HG02840 (cell line): ENCODE results near the gene RGS9.
"Not testable (repeated sequence)": the region's sequence is repeated elsewhere in the genome, so short reads cannot be mapped to it uniquely, and the experiment has no call there.

Experiments
- ATAC-seq: cut with Tn5 transposase; IDR thresholded peaks from one replicate; pipeline ENCODE4 v1.9.1; 2021; ENCODE audit warnings: mild to moderate bottlenecking, moderate library complexity, moderate number of reproducible peaks; ENCODE audit not compliant: unreplicated experiment, low FRiP score

RGS9 gene

DNA sequence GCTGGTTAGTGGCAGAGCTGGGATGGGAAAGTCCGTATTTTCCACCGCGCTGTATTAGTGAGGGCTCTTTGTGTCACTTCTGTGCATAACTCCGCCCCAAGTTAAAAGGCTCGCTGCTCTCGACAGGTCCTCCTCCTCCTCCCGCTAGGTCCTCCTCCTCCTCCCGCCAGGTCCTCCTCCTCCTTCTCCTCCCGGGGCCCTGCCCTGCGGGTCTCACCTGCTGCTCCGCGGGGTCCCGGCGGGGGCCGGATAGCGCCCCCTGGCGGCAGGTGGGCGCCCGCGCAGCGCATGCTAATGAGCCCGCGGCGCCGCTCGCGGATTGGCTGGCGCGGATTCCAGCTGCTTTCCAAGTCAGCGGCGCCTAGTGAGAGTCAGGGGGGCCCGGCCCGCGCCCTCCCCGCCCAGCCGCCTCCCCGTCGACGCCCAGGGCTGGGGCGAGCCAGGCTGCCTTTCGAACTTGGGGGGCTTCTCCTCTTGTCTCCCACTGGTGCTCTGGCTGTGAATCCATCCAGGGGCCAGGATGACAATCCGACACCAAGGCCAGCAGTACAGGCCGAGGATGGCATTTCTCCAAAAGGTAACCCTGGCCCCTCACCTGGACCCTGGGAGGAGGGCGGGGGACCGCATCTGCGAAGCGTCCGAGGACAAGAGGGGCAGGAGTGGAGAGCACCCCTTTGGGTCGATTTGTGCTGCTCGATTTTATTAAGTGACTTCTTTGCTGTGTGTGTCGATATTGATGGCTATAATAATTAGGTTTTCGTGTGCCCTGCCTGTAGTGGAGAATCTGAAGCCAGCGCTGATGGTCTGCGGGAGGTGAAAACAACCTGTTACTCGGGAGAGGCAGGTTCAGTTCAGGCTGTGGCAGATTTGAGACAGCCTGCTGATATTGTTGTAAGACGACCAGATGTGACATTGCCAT, at the start of gene RGS9:
RGS9 (plus strand) TSS at position 350 of the 919 bp plus-strand sequence; CDS start at position 521, 171 bp downstream.
- ATAC-seq, result peak; percentile 90

- no peak for ATAC-seq
Observed at GRCh38 chr17:65088621-65089360, 48.4 kb upstream of the RGS9 start.

DNA sequence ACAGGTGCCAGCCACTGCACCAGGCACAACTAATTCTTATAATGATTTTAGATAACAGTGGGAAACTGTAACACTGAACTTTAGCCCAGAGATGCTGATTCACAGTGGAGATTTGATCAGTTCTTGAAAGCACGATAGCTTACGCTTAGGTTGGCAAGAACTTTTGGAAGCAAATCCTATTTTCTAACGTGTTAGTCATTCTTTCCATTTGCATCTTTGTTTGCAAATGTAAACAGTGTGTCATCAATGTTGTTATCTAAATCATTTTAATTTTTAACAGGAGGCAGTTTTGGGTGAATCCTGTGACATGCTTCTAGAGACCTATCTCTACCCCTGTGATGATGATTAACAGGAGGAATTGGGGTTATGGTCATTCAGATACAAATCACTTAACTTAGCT, 44.9 kb upstream of the RGS9 start:
- ATAC-seq, result no peak

GRCh38 chr17:65092721-65093356, 44.3 kb upstream of the RGS9 start:
- not testable (repeated sequence) for ATAC-seq

DNA sequence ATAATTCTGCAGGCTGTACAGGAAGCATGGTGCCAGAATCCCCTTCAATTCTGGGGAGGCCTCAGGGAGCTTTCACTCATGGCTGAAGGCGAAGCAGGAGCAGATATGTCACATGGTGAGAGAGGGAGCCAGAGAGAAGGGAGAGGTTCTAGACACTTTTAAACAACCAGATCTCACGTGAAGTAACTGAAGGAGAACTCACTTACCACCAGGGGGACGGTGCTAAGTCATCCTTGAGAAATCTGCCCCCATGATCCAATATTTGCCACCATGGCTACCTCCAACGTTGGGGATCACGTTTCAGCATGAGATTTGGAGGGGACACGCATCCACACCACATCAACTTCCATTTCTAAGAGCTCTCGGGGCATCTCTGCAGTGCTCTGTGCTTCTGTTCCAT, 43.2 kb upstream of the RGS9 start:
- no peak for ATAC-seq

- no peak for ATAC-seq
Observed at GRCh38 chr17:65095465-65095864, 41.7 kb upstream of the RGS9 start.

DNA sequence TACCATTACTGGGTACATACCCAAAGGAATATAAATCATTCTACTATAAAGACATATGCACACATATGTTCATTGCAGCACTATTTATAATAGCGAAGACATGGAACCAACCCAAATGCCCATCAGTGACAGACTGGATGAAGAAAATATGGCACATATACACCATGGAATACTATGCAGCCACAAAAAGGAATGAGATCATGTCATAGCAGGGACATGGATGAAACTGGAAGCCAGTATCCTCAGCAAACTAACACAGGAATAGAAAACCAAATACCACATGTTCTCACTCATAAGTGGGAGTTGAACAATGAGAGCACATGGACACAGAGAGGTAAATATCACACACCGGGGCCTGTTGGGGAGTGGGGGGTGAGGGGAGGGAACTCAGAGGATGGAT, 40.8 kb upstream of the RGS9 start:
- not testable (repeated sequence) for ATAC-seq

GRCh38 chr17:65097110-65097509, 40.1 kb upstream of the RGS9 start:
- no peak for ATAC-seq

DNA sequence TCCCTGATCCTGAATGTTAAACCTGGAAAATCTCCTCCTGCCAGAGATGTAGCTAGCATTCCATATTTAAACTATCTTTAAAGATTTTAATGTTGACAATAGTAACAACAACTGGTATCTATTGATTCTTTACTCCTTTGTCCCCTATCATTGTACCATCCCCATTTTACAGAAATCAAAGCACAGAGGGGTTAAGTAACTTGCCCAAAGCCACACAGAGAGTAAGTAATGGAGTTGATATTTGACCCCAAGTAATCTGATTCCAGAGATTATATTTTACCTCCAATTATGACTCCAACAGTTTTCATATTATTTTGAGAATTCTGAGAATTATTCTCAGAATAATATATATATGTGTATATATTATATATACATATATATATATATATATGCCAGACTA, 37.7 kb upstream of the RGS9 start:
- ATAC-seq, result no peak

DNA sequence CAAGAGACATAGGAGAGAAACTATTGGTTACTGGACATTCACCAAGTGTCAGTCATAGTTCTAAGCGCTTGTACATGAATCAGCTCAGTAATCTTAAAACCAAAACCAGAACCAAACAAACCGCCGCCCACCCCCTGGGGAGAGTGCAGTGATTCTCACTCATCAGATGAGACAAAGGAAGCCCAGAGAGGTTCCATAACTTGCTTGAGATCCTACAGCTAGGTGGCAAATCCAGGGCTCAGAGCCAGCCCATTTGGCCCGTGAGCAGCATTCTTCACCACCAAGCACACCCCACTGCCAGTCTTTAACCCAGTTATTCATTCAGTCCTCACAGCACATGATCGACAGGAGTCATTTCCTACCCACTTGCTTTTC, 37.2 kb upstream of the RGS9 start:
- peak; percentile 70 for ATAC-seq

- peak; percentile 52 for ATAC-seq
Observed at GRCh38 chr17:65100316-65101140, 36.6 kb upstream of the RGS9 start.

GRCh38 chr17:65101371-65101770, 35.8 kb upstream of the RGS9 start:
- no peak for ATAC-seq

DNA sequence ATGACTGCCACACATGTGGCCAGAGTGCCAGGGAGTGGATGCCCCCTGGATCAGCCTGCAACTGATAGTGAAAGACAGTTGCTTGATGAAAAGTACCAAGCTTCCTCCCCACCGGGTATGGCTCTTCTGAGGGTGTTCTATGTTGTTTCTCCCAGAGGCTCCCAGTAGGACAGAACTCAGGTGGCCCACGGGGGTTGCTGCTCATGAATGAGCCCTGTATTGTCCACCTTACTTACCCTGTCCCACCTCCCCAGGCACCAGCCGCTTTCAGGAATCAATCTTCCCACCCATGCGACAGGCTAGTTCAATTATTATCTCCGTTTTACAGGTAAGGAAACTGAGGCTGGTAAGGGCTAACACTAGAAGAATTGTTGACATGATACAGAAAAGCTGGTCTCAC, 34.9 kb upstream of the RGS9 start:
- ATAC-seq, result no peak

DNA sequence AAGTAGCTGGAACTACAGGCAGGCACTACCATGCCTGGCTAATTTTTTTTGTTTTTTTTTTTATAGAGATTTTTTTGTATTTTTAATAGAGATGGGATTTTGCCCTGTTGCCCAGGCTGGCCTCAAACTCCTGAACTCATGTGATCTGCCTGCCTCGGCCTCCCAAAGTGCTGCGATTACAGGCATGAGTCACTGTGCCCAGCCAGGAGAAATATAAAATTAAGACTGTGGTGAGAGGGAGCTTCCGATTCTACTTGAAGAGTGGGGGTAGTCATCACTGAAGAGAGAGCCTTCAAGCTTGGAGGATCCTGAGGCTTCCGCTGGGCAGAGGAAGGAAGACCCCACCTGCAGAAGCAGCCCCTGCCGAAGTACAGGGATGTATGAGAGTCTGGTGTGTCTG, 34.4 kb upstream of the RGS9 start:
- no peak for ATAC-seq

- ATAC-seq, result no peak
Observed at GRCh38 chr17:65103431-65103830, 33.7 kb upstream of the RGS9 start.

GRCh38 chr17:65103896-65104295, 33.3 kb upstream of the RGS9 start:
- no peak for ATAC-seq

DNA sequence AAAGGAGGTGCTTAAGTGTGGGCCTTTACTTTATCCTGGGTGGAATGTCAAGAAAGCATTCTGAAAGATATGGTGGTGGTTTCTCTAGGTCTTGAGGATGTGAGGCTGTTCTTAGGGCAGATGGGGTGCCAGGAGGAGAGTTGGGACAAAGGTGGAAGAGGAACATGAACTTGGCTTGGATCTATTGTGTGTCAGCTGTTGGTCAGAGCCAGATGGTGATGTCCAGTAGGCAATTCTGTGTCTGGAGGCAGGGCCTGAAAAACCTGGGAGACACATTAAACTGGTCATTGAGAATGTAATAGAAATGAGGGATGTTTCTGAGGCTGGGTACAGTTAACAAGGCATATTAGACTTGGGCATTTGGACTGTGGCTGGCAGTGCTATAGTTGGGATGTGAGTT, 32.6 kb upstream of the RGS9 start:
- no peak for ATAC-seq

DNA sequence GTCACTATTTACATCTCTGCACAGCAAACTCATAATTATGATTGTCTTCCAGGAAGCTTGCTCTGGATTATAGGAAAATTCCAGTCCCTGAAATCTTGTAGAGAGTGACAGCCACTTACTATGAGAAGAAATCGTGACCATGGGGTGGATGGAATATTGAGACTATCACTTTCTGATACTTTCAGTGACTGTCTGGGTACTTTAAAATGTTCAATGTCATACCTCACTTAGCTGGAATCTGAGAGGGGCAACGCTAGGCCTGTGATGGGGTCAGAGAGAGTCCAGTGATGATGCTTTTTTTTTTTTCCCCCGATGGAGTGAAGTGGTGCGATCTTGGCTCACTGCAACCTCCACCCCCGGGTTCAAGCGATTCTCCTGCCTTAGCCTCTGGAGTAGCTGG, 32.2 kb upstream of the RGS9 start:
- ATAC-seq, result no peak

- ATAC-seq, result no peak
Observed at GRCh38 chr17:65108152-65108551, 29.0 kb upstream of the RGS9 start.

- no peak for ATAC-seq
Observed at GRCh38 chr17:65109543-65109942, 27.6 kb upstream of the RGS9 start.
